Ramos (cell line): ENCODE results near the gene INTU.
"Not testable (repeated sequence)": the region's sequence is repeated elsewhere in the genome, so short reads cannot be mapped to it uniquely, and the experiment has no call there.

Experiments
- in situ Hi-C: fragments of 300-500 bp; cut with MboI; formaldehyde crosslinking; loops from one replicate; pipeline ENCODE4 v1.14.3; 2022; ENCODE audit warnings: low sequenced_read_pairs; ENCODE audit not compliant: unreplicated experiment

INTU gene

DNA sequence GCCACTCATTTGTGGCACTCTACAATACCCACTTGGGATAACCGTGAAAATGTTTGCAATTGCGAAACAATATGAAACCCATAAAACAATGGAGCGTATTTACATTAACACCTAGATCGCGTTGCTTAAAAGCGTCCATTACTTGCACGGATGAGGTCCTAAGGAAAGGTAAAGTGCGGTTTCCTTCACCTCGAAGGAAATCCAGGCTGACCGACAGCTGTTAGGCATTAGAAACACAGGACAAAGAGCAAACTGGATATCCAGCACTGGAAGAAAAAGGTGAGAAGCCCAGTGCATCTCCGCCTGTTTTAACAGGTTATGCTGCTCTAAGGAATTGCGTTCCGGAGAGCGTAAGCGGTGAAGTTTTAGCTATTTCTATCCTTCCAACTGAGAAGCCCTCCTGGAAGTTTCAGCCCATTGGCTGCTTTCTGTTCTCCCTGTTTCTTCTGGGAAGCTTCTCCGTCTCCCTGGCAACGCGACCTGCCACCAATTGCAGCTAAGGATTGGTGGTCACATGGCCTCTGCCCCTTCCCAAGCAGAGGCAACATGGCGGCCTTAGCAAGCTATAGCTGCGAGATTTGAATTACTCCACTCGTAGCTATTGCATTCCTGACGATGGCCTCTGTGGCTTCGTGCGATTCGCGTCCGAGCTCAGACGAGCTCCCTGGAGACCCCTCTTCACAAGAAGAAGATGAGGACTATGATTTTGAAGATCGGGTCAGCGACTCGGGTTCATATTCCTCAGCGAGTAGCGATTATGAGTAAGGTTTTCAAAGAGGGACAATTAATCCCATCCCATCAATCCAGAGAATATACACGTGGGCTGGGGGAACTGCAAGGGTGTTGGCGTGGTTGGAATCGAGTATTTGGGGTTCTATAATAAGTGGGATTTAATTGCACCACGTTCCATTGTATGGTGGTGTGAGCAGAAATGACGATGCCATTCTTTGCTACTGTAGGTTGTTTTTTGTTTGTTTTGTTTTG is at the start of gene INTU:
TSS of gene INTU (plus strand) at position 538 of the 984 bp plus-strand sequence. CDS start at position 616, 78 bp downstream.
- in situ Hi-C loops, result no loop called here

DNA sequence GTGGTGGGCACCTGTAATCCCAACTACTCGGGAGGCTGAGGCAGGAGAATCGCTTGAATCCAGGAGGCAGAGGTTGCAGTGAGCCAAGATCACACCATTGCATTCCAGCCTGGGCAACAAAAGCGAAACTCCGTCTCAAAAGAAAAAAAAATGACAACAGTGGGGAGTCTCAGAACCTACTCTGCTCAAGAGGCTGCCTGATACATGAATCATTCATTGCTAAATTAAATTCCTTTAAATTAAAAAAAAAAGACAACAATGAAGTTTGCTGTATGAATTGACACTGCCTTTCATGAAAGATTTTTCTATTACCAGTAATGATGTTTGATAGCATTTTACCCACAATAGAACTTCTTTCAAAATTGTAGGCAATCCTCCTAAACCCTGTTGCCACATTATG is 46.3 kb upstream of the INTU start:
- in situ Hi-C loops, result not testable (repeated sequence)

GRCh38 chr4:127586922-127587571 is 45.7 kb upstream of the INTU start:
- in situ Hi-C loops, result no loop called here

DNA sequence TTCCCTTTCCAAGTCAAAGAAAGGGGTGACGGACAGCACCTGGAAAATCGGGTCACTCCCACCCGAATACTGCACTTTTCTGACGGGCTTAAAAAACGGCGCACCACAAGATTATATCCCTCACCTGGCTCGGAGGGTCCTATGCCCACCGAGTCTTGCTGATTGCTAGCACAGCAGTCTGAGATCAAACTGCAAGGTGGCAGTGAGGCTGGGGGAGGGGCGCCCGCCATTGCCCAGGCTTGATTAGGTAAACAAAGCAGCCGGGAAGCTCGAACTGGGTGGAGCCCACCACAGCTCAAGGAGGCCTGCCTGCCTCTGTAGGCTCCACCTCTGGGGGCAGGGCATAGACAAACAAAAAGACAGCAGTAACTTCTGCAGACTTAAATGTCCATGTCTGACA is 43.6 kb upstream of the INTU start:
- in situ Hi-C loops, result not testable (repeated sequence)

GRCh38 chr4:127598656-127599055 is 34.1 kb upstream of the INTU start:
- in situ Hi-C loops, result no loop called here

DNA sequence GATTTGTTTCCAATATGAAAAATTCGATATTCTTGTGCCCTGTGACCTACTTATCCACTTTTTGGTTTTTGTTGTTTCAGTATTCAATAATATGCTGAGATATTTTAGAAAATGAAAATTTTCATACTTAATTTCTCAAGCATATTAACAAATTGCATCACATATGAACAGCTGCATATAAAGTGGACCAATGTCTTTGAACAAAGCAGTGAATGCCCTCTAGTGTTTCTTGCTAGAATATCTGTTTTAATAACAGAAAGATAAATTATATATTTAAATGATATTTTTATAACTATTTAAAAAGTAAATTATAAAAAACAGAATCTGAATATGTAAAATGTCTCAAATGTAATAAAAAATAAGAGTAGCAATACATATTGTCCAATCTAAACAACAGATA is 31.7 kb upstream of the INTU start:
- in situ Hi-C loops, result loop anchor here (25.0 kb wide), 1 partner anchor 611 kb away; no protein-coding TSS in a partner anchor

DNA sequence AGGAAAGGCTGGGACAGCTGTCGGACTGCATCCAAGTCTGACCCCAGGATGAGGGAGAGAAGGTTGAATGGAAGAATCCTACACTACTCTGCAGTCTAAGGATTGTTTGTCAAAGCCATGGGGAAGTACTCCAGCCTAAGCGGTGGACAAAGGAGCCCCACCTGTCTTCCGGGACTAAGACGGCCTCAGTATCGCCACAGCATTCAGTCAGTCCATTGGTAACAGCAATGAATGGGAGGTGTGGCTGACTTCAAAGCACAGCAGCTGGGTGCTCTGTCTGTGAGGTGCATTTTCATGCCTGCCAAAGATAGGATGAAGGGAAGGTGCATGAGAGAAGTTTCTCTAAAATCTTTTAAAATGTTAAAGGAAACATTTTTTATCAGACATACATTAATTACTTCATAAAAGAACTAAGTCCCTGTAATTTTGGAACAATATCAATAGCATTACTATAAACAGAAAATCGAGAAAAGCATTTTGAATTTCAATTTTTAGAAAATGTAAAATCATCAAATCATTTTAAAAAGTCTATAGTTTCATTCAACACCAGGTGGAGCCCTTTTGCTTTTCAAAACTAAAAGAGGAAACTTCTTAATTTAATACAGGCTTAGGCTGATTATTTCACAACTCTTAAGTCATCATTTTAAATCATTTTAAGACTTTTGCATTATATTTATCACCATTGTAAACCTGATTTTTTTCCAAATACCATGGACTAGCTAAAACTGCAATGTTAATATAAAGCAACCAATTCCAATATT is 27.6 kb upstream of the INTU start:
- in situ Hi-C loops, result loop anchor here (25.0 kb wide), 1 partner anchor 607 kb away; no protein-coding TSS in a partner anchor

DNA sequence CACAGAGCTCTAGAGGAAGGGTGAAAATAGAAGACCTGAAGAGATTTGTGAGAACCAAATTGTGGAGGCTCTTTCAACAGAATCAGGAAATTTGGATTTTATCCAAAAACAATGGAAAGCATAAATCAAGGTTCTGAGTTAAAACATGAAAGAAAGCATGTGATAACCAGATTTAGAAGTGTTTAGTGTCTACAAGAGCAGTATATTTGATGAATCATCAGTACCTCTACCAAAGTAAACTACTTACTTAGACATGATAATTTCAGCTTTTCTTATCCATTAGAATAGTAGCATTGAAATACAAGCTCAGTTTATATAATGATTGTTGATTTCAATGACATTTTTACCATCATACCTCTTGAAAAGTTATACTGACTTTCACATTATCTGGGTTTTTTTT is 25.9 kb upstream of the INTU start:
- in situ Hi-C loops, result loop anchor here (25.0 kb wide), 1 partner anchor 605 kb away; no protein-coding TSS in a partner anchor

- in situ Hi-C loops, result loop anchor here (25.0 kb wide), 1 partner anchor 603 kb away; no protein-coding TSS in a partner anchor
Observed at GRCh38 chr4:127609484-127609883, 23.3 kb upstream of the INTU start.

DNA sequence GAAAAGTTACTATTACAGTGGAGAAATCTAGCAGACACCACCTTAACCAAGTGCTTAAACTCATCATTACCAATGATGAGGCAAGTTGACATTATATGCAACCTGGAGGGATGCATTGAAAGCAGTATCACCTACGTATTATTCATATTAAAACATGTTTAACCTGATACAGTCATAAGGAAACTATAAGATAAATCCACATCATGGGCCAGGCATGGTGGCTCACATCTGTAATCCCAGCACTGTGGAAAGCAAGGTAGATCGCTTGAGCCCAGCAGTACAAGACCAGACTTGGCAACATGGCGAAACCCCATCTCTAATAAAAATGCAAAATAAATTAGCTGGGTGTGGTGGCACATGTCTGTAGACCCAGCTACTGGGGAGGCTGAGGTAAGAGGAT is 22.3 kb upstream of the INTU start:
- in situ Hi-C loops, result loop anchor here (25.0 kb wide), 1 partner anchor 602 kb away; no protein-coding TSS in a partner anchor

DNA sequence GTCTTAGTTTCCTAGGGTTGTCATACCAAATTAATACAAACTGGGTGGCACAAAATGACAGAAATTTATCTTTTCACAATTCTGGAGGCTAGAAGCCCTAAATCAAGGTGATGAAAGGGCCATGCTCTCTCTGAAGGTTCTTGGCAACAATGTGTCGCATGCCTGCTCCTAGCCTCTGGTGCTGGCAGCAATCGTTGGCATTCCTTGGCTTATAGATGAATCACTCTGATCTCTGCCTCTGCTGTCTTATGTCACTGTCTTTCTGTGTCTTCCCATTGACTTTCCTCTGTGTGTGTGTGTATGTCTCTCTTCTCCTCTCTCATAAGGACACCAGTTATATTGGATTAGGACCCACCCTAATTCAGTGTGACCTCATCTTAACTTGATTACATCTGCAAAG is 15.9 kb upstream of the INTU start:
- in situ Hi-C loops, result loop anchor here (25.0 kb wide), 1 partner anchor 595 kb away; no protein-coding TSS in a partner anchor

- in situ Hi-C loops, result loop anchor here (25.0 kb wide), 1 partner anchor 594 kb away; no protein-coding TSS in a partner anchor
Observed at GRCh38 chr4:127618427-127618826, 14.3 kb upstream of the INTU start.

DNA sequence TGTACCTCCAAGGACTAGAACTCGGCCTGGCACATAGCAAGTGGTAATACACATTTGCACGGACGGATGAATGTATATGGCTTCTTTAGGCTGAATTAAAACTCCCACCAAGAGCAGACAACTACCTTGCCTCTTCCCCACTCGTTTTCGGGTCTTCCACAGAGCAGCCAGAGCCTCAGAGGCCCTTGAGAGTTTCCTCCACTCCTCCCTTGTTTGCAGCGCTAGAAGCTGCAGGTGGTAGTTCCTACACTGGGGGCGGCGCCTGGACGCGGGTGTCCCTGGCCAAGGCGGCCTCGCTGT is 10.2 kb upstream of the INTU start:
- in situ Hi-C loops, result loop anchor here (25.0 kb wide), 1 partner anchor 590 kb away; no protein-coding TSS in a partner anchor

- in situ Hi-C loops, result loop anchor here (25.0 kb wide), 1 partner anchor 589 kb away; no protein-coding TSS in a partner anchor
Observed at GRCh38 chr4:127622921-127623796, 9.6 kb upstream of the INTU start.

DNA sequence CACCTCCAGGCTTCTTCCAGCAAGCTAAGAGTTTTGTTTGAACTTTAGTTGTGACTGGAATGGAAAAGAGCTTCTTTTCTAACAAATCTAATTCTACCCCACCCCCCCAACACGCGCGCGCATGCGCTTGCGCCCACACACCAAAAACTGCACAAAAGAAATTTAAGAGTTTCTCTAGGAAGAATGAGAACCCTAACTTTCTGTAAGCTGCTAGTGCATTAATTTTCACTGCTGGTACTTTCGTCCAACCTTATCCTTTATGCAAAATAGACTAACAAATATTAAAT is 9.0 kb upstream of the INTU start:
- in situ Hi-C loops, result loop anchor here (25.0 kb wide), 1 partner anchor 589 kb away; no protein-coding TSS in a partner anchor

GRCh38 chr4:127624173-127624572 is 8.6 kb upstream of the INTU start:
- in situ Hi-C loops, result loop anchor here (25.0 kb wide), 1 partner anchor 588 kb away; no protein-coding TSS in a partner anchor

DNA sequence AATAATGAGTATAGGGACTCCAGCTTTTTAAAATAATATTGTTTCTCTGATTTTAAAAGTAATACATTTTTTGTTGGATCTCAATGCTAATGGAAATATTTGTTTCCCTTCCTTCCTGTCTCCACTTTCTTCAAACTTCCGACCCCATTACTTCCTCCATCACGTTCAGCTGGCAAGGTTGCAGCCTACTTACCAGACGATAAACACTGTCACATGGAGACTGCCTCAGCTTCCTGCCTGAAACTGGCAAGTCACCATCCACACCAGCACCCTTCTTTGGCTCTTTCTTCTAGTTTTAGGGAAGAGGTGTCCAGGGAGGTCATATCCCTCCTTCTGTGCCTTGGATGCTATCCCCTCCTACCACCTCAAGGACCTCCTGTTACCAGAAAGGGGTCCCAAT is 3.4 kb upstream of the INTU start:
- in situ Hi-C loops, result no loop called here

DNA sequence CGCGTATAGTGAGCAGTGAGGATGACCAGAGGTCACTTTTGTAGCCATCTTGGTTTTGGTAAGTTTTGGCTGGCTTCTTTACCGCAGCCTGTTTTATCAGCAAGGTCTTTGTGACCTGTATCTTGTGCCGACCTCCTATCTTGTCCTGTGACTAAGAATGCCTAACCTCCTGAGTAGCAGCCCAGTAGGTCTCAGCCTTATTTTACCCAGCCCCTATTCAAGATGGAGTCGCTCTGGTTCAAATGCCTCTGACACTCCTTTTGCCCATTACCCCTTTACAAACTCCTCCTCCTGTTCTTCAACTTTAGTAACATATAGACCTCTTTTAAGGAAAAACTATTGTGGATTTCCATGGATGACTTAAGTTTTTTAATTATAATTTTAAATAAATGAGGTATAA is 2.6 kb upstream of the INTU start:
- in situ Hi-C loops, result no loop called here

- in situ Hi-C loops, result no loop called here
Observed at GRCh38 chr4:127631420-127631819, 1.3 kb upstream of the INTU start.
